ACC112 (cell line): ENCODE results near the gene SAP25.
"Not testable (repeated sequence)": the region's sequence is repeated elsewhere in the genome, so short reads cannot be mapped to it uniquely, and the experiment has no call there.

ENCODE experiments used
- H2AFZ ChIP-seq: fragments of 200-600 bp; sonication (generic); one replicate; pipeline ENCODE4 v1.6.0; 2017; ENCODE audit warnings: antibody characterized with exemption, low read length; ENCODE audit not compliant: unreplicated experiment
- H3K27ac ChIP-seq: fragments of 200-600 bp; sonication (generic); 2 replicates; pipeline ENCODE4 v1.5.1; 2014; ENCODE audit warnings: low read depth, mild to moderate bottlenecking, antibody characterized with exemption, low read length, moderate library complexity
- H3K27me3 ChIP-seq: fragments of 200-600 bp; sonication (generic); 2 replicates; pipeline ENCODE4 v1.6.1; 2014; ENCODE audit warnings: mild to moderate bottlenecking, antibody characterized with exemption, low read length, moderate library complexity, mixed read lengths; ENCODE audit not compliant: insufficient read depth
- H3K36me3 ChIP-seq: fragments of 200-600 bp; sonication (generic); 2 replicates; pipeline ENCODE4 v1.6.1; 2016; ENCODE audit warnings: mild to moderate bottlenecking, antibody characterized with exemption, low read length, moderate library complexity, mixed read lengths; ENCODE audit not compliant: insufficient read depth
- H3K4me1 ChIP-seq: fragments of 200-600 bp; sonication (generic); one replicate; pipeline ENCODE4 v1.6.1; 2016; ENCODE audit warnings: low read length, mixed read lengths; ENCODE audit not compliant: insufficient read depth, unreplicated experiment, control insufficient read depth
- H3K4me3 ChIP-seq: fragments of 200-600 bp; sonication (generic); 2 replicates; pipeline ENCODE4 v1.5.1; 2014; ENCODE audit warnings: mild to moderate bottlenecking, low read depth, low read length
- H3K79me2 ChIP-seq: fragments of 200-600 bp; sonication (generic); one replicate; pipeline ENCODE4 v1.6.0; 2016; ENCODE audit warnings: low read length; ENCODE audit not compliant: control insufficient read depth, unreplicated experiment, insufficient read depth

The SAP25 gene

GRCh38 chr7:100566018-100566531 is 7.6 kb downstream of the SAP25 start:
- Histone ChIP-seq H3K4me3 (no peak overlapping the region), H3K4me1 (peaks cover 9% of the 10 kb centered on the region), H3K36me3 (no peaks in the 10 kb centered on the region), H3K79me2 (no peaks in the 10 kb centered on the region), H3K27ac (no peak overlapping the region), H2AFZ (no peak overlapping the region), H3K27me3 (no peaks in the 10 kb centered on the region)

GRCh38 chr7:100565133-100565571 is 8.5 kb downstream of the SAP25 start:
- no peak overlapping the region for H3K27ac ChIP-seq
- H3K27me3 ChIP-seq, result no peaks in the 10 kb centered on the region
- no peaks in the 10 kb centered on the region for H3K36me3 ChIP-seq
- H3K4me3 ChIP-seq, result no peak overlapping the region
- peaks cover 6% of the 10 kb centered on the region for H3K4me1 ChIP-seq
- H2AFZ ChIP-seq, result no peak overlapping the region
- no peaks in the 10 kb centered on the region for H3K79me2 ChIP-seq

- not testable (repeated sequence) for H3K4me3 ChIP-seq, H3K27me3 ChIP-seq, H2AFZ ChIP-seq, H3K36me3 ChIP-seq, H3K4me1 ChIP-seq, H3K79me2 ChIP-seq, H3K27ac ChIP-seq
These were observed 9.3 kb downstream of the SAP25 start for GRCh38 chr7:100564405-100564804.

GRCh38 chr7:100563809-100564400 is 9.8 kb downstream of the SAP25 start:
- no peak overlapping the region for H3K4me3 ChIP-seq

GRCh38 chr7:100563100-100563564 is 10.6 kb downstream of the SAP25 start:
- peaks cover 6% of the 10 kb centered on the region for H3K4me1 ChIP-seq
- H3K36me3 ChIP-seq, result no peaks in the 10 kb centered on the region
- H3K27me3 ChIP-seq, result no peaks in the 10 kb centered on the region
- H2AFZ ChIP-seq, result no peak overlapping the region
- no peak overlapping the region for H3K27ac ChIP-seq
- H3K4me3 ChIP-seq, result no peak overlapping the region
- no peaks in the 10 kb centered on the region for H3K79me2 ChIP-seq

More at GRCh38 chr7:100563809-100564400, 9.8 kb downstream of the SAP25 start:
- Histone ChIP-seq H3K36me3 (no peaks in the 10 kb centered on the region), H3K27me3 (no peaks in the 10 kb centered on the region), H3K79me2 (no peaks in the 10 kb centered on the region), H2AFZ (no peak overlapping the region), H3K4me1 (peaks cover 6% of the 10 kb centered on the region), H3K27ac (no peak overlapping the region)

GRCh38 chr7:100562195-100563099 is 11.3 kb downstream of the SAP25 start:
- no peaks in the 10 kb centered on the region for H3K36me3 ChIP-seq
- H2AFZ ChIP-seq, result no peak overlapping the region
- H3K27ac ChIP-seq, result no peak overlapping the region
- no peaks in the 10 kb centered on the region for H3K79me2 ChIP-seq
- H3K4me3 ChIP-seq, result no peak overlapping the region
- H3K27me3 ChIP-seq, result no peaks in the 10 kb centered on the region
- H3K4me1 ChIP-seq, result peaks cover 5% of the 10 kb centered on the region

- Histone ChIP-seq H2AFZ (no peak overlapping the region), H3K27ac (no peak overlapping the region)
These were observed 12.1 kb downstream of the SAP25 start for GRCh38 chr7:100561491-100562194.

GRCh38 chr7:100559127-100559526 is 14.6 kb downstream of the SAP25 start:
- Histone ChIP-seq H2AFZ (no peak overlapping the region), H3K27ac (no peak overlapping the region), H3K4me1 (peaks cover 13% of the 10 kb centered on the region), H3K4me3 (no peak overlapping the region), H3K27me3 (no peaks in the 10 kb centered on the region), H3K36me3 (0 out of 2 replicates have a peak, but pooled peaks cover 1% of the 10 kb centered on the region), H3K79me2 (no peaks in the 10 kb centered on the region)

More at GRCh38 chr7:100561491-100562194, 12.1 kb downstream of the SAP25 start:
- Histone ChIP-seq H3K4me3 (no peak overlapping the region), H3K4me1 (peaks cover 5% of the 10 kb centered on the region), H3K36me3 (no peaks in the 10 kb centered on the region), H3K27me3 (no peaks in the 10 kb centered on the region), H3K79me2 (no peaks in the 10 kb centered on the region)

GRCh38 chr7:100556541-100556940 is 17.2 kb downstream of the SAP25 start:
- Histone ChIP-seq H3K4me3 (no peak overlapping the region), H3K4me1 (peaks cover 13% of the 10 kb centered on the region), H3K36me3 (peaks cover 7% of the 10 kb centered on the region; the same call in 1 of the 2 replicates), H3K27me3 (no peaks in the 10 kb centered on the region), H3K79me2 (no peaks in the 10 kb centered on the region), H3K27ac (peak overlapping the region; percentile 33; the same call in 1 of the 2 replicates), H2AFZ (no peak overlapping the region)

- H3K36me3 ChIP-seq, result peaks cover 7% of the 10 kb centered on the region; the same call in 1 of the 2 replicates
- H3K79me2 ChIP-seq, result no peaks in the 10 kb centered on the region
- H3K27ac ChIP-seq, result no peak overlapping the region; the same call in 1 of the 2 replicates
- H2AFZ ChIP-seq, result no peak overlapping the region
- H3K27me3 ChIP-seq, result no peaks in the 10 kb centered on the region
- H3K4me1 ChIP-seq, result peaks cover 13% of the 10 kb centered on the region
- H3K4me3 ChIP-seq, result no peak overlapping the region
These were observed 18.0 kb downstream of the SAP25 start for GRCh38 chr7:100555701-100556100.
